Stimulated activated CD8-positive, alpha-beta memory T cell treated with anti-CD3 and anti-CD28 coated beads, Interleukin-12 subunit alpha, Interleukin-12 subunit beta, amount 100 ng/mL, for 1 hour (primary cell): ENCODE data around the gene HDAC4.

Experiments
- DNase-seq: peaks from one replicate; pipeline ENCODE4 v3.0.0-alpha.2; 2020; ENCODE audit warnings: low read depth

HDAC4 gene

GRCh38 chr2:239296020-239296932 is 104.5 kb downstream of the HDAC4 start:
- no peak for DNase-seq

GRCh38 chr2:239295377-239296019 is 105.3 kb downstream of the HDAC4 start:
- DNase-seq: no peak

- DNase-seq: no peak
Observed at GRCh38 chr2:239294571-239295054, 106.2 kb downstream of the HDAC4 start.

GRCh38 chr2:239293775-239294430 is 106.9 kb downstream of the HDAC4 start:
- no peak for DNase-seq

- no peak for DNase-seq
Observed at GRCh38 chr2:239292959-239293774, 107.7 kb downstream of the HDAC4 start.

GRCh38 chr2:239292531-239292930 is 108.3 kb downstream of the HDAC4 start:
- no peak for DNase-seq

- DNase-seq: no peak
Observed at GRCh38 chr2:239291475-239292350, 109.1 kb downstream of the HDAC4 start.

- no peak for DNase-seq
Observed at GRCh38 chr2:239290618-239291474, 110.0 kb downstream of the HDAC4 start.

- no peak for DNase-seq
Observed at GRCh38 chr2:239289545-239289944, 111.3 kb downstream of the HDAC4 start.

- DNase-seq: no peak
Observed at GRCh38 chr2:239288951-239289511, 111.8 kb downstream of the HDAC4 start.

- no peak for DNase-seq
Observed at GRCh38 chr2:239288237-239288636, 112.6 kb downstream of the HDAC4 start.

GRCh38 chr2:239287461-239287860 is 113.4 kb downstream of the HDAC4 start:
- no peak for DNase-seq

- DNase-seq: no peak
Observed at GRCh38 chr2:239286901-239287300, 113.9 kb downstream of the HDAC4 start.

- DNase-seq: no peak
Observed at GRCh38 chr2:239285932-239286230, 114.9 kb downstream of the HDAC4 start.

GRCh38 chr2:239285071-239285931 is 115.5 kb downstream of the HDAC4 start:
- no peak for DNase-seq

- no peak for DNase-seq
Observed at GRCh38 chr2:239283961-239284795, 116.6 kb downstream of the HDAC4 start.

GRCh38 chr2:239283288-239283945 is 117.4 kb downstream of the HDAC4 start:
- DNase-seq: no peak
